ENCODE measurements around the gene MLPH. TPM values are rescaled to one million over a fixed set of nuclear protein-coding genes. Genes with fewer than 3 reads are reported as not detected.

The MLPH gene
- total and polyA plus RNA-seq, 4 donors = 71.0 to 295 (median 192) TPM

- WGBS, 2 donors = 82 to 85% methylated on average over 14 of the region's 14 CpGs
- peaks cover 0 to 13% (median 0%) of the 10 kb centered on the region in 4 donors for H3K36me3 ChIP-seq (ENCODE audit: control insufficient read depth in 4 of 4, insufficient read depth in 4 of 4, low read length in 4 of 4)
- DNase-seq = no peak
- ATAC-seq (ENCODE audit: insufficient read depth, low FRiP score) = no peak
- TF ChIP-seq CTCF (IDR thresholded peaks at IDR 0.05; ENCODE audit: control extremely low read depth, extremely low read depth) = no peak
- no peak overlapping the region for H3K4me3 ChIP-seq
- H3K27me3 ChIP-seq (ENCODE audit: control insufficient read depth in 3 of 3, insufficient read depth in 3 of 3, low read length in 2 of 3) = no peaks in the 10 kb centered on the region
- no peaks in the 10 kb centered on the region for H3K4me1 ChIP-seq (ENCODE audit: control insufficient read depth in 5 of 5, insufficient read depth in 5 of 5, low read length in 5 of 5)
- H3K27ac ChIP-seq (ENCODE audit: low read depth in 1 of 2, low read length in 1 of 2) = no peak overlapping the region
- H3K9me3 ChIP-seq (ENCODE audit: control insufficient read depth in 4 of 4, insufficient read depth in 3 of 4, low read length in 3 of 4) = no peaks in the 10 kb centered on the region
- H3K9ac ChIP-seq (ENCODE audit: insufficient read depth in 1 of 2, low read length in 2 of 2) = no peak overlapping the region
These were observed 32.6 kb downstream of the MLPH start for GRCh38 chr2:237519506-237520245.

- DNase-seq (no peak), ATAC-seq (ENCODE audit: insufficient read depth, low FRiP score) (no peak)
- H3K27me3 ChIP-seq (ENCODE audit: control insufficient read depth in 3 of 3, insufficient read depth in 3 of 3, low read length in 2 of 3) = no peaks in the 10 kb centered on the region
- no peaks in the 10 kb centered on the region for H3K4me1 ChIP-seq (ENCODE audit: control insufficient read depth in 5 of 5, insufficient read depth in 5 of 5, low read length in 5 of 5)
- no peaks in the 10 kb centered on the region for H3K9me3 ChIP-seq (ENCODE audit: control insufficient read depth in 4 of 4, insufficient read depth in 3 of 4, low read length in 3 of 4)
- peaks cover 0 to 12% (median 0%) of the 10 kb centered on the region in 4 donors for H3K36me3 ChIP-seq (ENCODE audit: control insufficient read depth in 4 of 4, insufficient read depth in 4 of 4, low read length in 4 of 4)
- H3K27ac ChIP-seq (ENCODE audit: low read depth in 1 of 2, low read length in 1 of 2) = no peak overlapping the region
- H3K9ac ChIP-seq (ENCODE audit: insufficient read depth in 1 of 2, low read length in 2 of 2) = no peak overlapping the region
- 92 to 95% methylated on average over 6 of the region's 6 CpGs for WGBS, 2 donors
- H3K4me3 ChIP-seq = no peak overlapping the region
- no peak for TF ChIP-seq CTCF (IDR thresholded peaks at IDR 0.05; ENCODE audit: control extremely low read depth, extremely low read depth)
These were observed 33.2 kb downstream of the MLPH start for GRCh38 chr2:237520290-237520689.

DNA sequence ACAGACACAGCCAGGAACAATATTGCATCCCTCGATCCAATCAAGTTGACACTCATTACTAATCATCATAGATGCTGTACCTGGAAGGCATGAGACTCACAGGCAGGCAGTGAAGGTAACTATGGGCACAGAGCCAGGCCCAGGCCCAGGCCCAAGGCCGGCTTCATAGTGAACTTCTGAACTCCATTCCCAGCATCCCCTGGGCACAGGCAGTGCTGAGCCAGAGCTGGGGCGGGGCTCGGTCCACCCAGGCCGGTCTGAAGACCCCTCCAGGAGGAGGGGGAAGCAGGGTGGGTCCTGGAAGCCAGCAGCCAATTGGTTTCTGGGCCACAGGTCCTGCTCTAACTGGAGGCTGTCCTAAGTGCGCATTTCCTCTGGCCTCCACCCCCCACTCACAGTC lies 37.6 kb downstream of the MLPH start:
- Histone ChIP-seq H3K36me3 (ENCODE audit: control insufficient read depth in 4 of 4, insufficient read depth in 4 of 4, low read length in 4 of 4) (peaks cover 0 to 13% (median 0%) of the 10 kb centered on the region in 4 donors), H3K27ac (ENCODE audit: low read depth in 1 of 2, low read length in 1 of 2) (no peak overlapping the region), H3K9ac (ENCODE audit: insufficient read depth in 1 of 2, low read length in 2 of 2) (no peak overlapping the region), H3K4me3 (no peak overlapping the region), H3K9me3 (ENCODE audit: control insufficient read depth in 4 of 4, insufficient read depth in 3 of 4, low read length in 3 of 4) (no peaks in the 10 kb centered on the region), H3K4me1 (ENCODE audit: control insufficient read depth in 5 of 5, insufficient read depth in 5 of 5, low read length in 5 of 5) (no peaks in the 10 kb centered on the region), H3K27me3 (ENCODE audit: control insufficient read depth in 3 of 3, insufficient read depth in 3 of 3, low read length in 2 of 3) (no peaks in the 10 kb centered on the region)
- 78 to 85% methylated on average over 6 of the region's 6 CpGs for WGBS, 2 donors
- no peak for TF ChIP-seq CTCF (IDR thresholded peaks at IDR 0.05; ENCODE audit: control extremely low read depth, extremely low read depth)
- ATAC-seq (ENCODE audit: insufficient read depth, low FRiP score) (no peak), DNase-seq (no peak)

Data from lung (tissue), 12 donors.